ENCODE measurements around the gene DEPDC1B.

DEPDC1B gene

DNA sequence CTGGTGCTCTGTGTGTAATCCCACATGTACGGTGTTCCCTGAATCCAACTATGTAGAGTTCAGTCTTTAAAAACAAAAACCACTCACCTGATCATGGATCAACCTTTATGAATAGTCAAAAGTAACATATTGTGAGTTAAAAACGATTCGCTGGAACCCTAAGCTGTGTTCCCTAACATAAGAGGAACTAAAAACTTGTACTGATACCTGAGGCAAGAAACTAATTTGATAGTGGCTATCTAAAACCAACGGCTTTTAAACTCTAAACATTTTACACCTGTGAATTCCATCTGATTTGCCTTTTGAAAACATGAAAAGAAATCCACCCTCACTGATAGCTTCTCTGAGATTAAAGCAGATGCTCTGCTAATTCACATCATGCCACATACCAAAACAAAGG, 101.5 kb downstream of the DEPDC1B start:
- no peak for ATAC-seq
- TF ChIP-seq, protein P1, sequence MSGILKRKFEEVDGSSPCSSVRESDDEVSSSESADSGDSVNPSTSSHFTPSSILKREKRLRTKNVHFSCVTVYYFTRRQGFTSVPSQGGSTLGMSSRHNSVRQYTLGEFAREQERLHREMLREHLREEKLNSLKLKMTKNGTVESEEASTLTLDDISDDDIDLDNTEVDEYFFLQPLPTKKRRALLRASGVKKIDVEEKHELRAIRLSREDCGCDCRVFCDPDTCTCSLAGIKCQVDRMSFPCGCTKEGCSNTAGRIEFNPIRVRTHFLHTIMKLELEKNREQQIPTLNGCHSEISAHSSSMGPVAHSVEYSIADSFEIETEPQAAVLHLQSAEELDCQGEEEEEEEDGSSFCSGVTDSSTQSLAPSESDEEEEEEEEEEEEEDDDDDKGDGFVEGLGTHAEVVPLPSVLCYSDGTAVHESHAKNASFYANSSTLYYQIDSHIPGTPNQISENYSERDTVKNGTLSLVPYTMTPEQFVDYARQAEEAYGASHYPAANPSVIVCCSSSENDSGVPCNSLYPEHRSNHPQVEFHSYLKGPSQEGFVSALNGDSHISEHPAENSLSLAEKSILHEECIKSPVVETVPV (CRISPR knock-in tag; IDR thresholded peaks at IDR 0.05) = no peak
- no peak for TF ChIP-seq GLIS3 (CRISPR knock-in tag; IDR thresholded peaks at IDR 0.05)
- no peak for TF ChIP-seq ZC3H10 (CRISPR knock-in tag; IDR thresholded peaks at IDR 0.05)

DNA sequence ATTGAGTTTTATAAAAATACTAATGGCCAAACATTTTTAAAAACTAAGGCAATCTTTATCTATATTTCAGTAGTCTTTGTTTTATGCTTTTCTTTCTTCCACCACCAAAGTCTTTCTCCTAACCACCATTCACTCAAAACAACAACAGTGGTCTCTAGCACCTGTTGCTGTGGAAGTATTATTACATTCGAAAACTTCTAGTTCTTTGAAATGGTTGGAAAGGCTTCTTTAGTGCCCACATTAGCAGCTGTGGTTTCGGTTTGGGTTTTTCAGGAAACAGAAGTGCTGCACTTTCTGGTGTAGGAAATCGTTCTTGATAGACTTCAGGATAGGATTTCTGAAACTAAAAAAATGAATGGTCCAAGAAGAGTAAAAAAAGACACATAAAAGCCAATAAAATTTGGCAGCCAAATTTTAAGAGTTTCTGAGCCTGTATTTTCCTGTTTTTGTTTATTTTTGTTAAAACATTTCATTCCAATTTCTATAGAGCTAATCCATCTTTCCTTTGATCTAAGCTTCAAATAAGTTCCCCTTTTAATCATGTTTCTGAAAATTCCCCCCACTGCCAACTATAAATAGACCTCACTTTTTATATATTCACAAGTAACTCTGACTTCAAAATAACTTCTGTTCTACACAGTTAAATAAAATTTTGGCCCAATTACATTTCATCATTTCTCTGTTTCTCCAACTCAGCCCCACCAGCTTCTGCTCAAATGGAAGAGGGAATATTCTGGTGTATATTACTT, 102.2 kb downstream of the DEPDC1B start:
- TF ChIP-seq, protein P1 (CRISPR knock-in tag; IDR thresholded peaks at IDR 0.05) = no peak
- TF ChIP-seq, protein P2, sequence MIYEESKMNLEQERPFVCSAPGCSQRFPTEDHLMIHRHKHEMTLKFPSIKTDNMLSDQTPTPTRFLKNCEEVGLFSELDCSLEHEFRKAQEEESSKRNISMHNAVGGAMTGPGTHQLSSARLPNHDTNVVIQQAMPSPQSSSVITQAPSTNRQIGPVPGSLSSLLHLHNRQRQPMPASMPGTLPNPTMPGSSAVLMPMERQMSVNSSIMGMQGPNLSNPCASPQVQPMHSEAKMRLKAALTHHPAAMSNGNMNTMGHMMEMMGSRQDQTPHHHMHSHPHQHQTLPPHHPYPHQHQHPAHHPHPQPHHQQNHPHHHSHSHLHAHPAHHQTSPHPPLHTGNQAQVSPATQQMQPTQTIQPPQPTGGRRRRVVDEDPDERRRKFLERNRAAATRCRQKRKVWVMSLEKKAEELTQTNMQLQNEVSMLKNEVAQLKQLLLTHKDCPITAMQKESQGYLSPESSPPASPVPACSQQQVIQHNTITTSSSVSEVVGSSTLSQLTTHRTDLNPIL (CRISPR knock-in tag; IDR thresholded peaks at IDR 0.05; ENCODE audit: low read depth) = no peak
- TF ChIP-seq SNAI2 (CRISPR knock-in tag; IDR thresholded peaks at IDR 0.05) = no peak
- TF ChIP-seq ZFP3 (CRISPR knock-in tag; IDR thresholded peaks at IDR 0.05) = no peak
- no peak for TF ChIP-seq ZNF8 (CRISPR knock-in tag; IDR thresholded peaks at IDR 0.05)
- TF ChIP-seq, protein P3, sequence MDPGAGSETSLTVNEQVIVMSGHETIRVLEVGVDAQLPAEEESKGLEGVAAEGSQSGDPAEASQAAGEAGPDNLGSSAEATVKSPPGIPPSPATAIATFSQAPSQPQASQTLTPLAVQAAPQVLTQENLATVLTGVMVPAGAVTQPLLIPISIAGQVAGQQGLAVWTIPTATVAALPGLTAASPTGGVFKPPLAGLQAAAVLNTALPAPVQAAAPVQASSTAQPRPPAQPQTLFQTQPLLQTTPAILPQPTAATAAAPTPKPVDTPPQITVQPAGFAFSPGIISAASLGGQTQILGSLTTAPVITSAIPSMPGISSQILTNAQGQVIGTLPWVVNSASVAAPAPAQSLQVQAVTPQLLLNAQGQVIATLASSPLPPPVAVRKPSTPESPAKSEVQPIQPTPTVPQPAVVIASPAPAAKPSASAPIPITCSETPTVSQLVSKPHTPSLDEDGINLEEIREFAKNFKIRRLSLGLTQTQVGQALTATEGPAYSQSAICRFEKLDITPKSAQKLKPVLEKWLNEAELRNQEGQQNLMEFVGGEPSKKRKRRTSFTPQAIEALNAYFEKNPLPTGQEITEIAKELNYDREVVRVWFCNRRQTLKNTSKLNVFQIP (CRISPR knock-in tag; IDR thresholded peaks at IDR 0.05; ENCODE audit: borderline replicate concordance, low read depth) = no peak
- TF ChIP-seq OSR1 (CRISPR knock-in tag; IDR thresholded peaks at IDR 0.05) = no peak
- no peak for ATAC-seq

DNA sequence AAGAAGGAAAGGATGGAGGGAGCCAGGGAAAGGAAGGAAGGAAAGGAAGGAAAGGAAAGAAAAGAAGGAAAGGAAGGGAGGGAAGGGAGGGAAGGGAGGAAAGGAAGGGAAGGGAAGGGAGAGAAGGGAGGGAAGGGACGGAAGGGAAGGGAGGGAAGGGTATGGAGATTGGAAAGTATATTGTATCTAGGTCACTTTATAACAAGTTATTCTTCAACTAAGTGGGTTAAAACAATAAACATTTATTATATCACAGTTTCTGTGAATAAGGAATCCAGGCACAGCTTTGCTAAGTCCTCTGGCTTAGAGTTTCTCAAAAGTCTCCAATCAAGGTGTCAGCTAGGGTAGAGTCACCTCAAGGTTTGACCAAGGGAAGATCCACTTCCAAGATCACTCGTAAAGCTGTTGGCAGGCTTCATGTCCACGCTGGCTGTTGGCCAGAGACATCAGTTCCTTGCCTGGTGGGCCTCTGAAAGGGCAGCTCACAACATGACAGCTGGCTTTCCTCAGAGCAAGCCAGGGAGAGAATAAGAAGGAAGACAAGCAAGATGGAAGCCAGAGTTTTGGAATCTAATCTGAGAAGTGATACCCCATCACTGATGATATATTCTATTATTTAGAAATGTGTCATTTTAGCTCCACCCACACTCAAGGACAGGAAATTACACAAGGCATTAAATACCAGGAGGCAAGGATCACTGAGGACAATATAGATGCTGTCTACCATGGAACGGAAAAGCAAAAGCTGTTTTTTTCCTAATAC, 105.1 kb downstream of the DEPDC1B start:
- no peak for ATAC-seq
- TF ChIP-seq ZFP30 (CRISPR knock-in tag; IDR thresholded peaks at IDR 0.05) (no peak), BACH2 (CRISPR knock-in tag; IDR thresholded peaks at IDR 0.05; ENCODE audit: borderline replicate concordance) (no peak), ARNTL (CRISPR knock-in tag; IDR thresholded peaks at IDR 0.05; ENCODE audit: borderline replicate concordance, low read depth) (no peak)
- TF ChIP-seq, protein P3 (CRISPR knock-in tag; IDR thresholded peaks at IDR 0.05; ENCODE audit: borderline replicate concordance, low read depth) = no peak

DNA sequence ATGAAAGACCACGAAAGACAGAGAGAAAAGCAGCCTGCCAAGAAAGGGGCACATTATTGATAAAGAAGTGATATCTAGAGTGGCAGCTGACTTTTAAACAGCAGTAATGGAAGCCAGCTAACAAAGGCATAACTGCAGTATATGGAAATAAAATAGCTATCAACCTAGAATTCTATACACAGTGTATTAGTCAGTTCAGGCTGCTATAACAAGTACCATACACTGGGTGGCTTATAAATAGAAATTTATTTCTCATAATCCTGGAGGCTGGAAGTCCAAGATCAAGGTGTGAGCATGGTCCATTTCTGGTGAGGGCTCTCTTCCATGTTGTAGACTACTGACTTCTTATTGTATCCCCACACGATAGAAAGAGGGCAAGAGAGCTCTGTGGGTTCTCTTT, 109.8 kb downstream of the DEPDC1B start:
- ATAC-seq = no peak
- TF ChIP-seq OSR1 (CRISPR knock-in tag; IDR thresholded peaks at IDR 0.05) (no peak), PPARA (CRISPR knock-in tag; IDR thresholded peaks at IDR 0.05; ENCODE audit: borderline replicate concordance) (no peak), ARNTL (CRISPR knock-in tag; IDR thresholded peaks at IDR 0.05; ENCODE audit: borderline replicate concordance, low read depth) (no peak), TCF4 (CRISPR knock-in tag; IDR thresholded peaks at IDR 0.05; ENCODE audit: borderline replicate concordance) (no peak), ZFP30 (CRISPR knock-in tag; IDR thresholded peaks at IDR 0.05) (no peak), RARB (CRISPR knock-in tag; IDR thresholded peaks at IDR 0.05) (no peak), ZFP3 (CRISPR knock-in tag; IDR thresholded peaks at IDR 0.05) (no peak), ISL1 (CRISPR knock-in tag; IDR thresholded peaks at IDR 0.05) (no peak), ZNF8 (CRISPR knock-in tag; IDR thresholded peaks at IDR 0.05) (no peak), ESRRG (CRISPR knock-in tag; IDR thresholded peaks at IDR 0.05) (no peak), ZNF565 (CRISPR knock-in tag; conservative IDR thresholded peaks at IDR 0.05; ENCODE audit: low read depth) (no peak)
- TF ChIP-seq, protein P2 (CRISPR knock-in tag; IDR thresholded peaks at IDR 0.05; ENCODE audit: low read depth) = no peak
- TF ChIP-seq, protein P4, sequence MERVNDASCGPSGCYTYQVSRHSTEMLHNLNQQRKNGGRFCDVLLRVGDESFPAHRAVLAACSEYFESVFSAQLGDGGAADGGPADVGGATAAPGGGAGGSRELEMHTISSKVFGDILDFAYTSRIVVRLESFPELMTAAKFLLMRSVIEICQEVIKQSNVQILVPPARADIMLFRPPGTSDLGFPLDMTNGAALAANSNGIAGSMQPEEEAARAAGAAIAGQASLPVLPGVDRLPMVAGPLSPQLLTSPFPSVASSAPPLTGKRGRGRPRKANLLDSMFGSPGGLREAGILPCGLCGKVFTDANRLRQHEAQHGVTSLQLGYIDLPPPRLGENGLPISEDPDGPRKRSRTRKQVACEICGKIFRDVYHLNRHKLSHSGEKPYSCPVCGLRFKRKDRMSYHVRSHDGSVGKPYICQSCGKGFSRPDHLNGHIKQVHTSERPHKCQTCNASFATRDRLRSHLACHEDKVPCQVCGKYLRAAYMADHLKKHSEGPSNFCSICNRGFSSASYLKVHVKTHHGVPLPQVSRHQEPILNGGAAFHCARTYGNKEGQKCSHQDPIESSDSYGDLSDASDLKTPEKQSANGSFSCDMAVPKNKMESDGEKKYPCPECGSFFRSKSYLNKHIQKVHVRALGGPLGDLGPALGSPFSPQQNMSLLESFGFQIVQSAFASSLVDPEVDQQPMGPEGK (CRISPR knock-in tag; IDR thresholded peaks at IDR 0.05; ENCODE audit: borderline replicate concordance) = no peak
- TF ChIP-seq, protein P5, sequence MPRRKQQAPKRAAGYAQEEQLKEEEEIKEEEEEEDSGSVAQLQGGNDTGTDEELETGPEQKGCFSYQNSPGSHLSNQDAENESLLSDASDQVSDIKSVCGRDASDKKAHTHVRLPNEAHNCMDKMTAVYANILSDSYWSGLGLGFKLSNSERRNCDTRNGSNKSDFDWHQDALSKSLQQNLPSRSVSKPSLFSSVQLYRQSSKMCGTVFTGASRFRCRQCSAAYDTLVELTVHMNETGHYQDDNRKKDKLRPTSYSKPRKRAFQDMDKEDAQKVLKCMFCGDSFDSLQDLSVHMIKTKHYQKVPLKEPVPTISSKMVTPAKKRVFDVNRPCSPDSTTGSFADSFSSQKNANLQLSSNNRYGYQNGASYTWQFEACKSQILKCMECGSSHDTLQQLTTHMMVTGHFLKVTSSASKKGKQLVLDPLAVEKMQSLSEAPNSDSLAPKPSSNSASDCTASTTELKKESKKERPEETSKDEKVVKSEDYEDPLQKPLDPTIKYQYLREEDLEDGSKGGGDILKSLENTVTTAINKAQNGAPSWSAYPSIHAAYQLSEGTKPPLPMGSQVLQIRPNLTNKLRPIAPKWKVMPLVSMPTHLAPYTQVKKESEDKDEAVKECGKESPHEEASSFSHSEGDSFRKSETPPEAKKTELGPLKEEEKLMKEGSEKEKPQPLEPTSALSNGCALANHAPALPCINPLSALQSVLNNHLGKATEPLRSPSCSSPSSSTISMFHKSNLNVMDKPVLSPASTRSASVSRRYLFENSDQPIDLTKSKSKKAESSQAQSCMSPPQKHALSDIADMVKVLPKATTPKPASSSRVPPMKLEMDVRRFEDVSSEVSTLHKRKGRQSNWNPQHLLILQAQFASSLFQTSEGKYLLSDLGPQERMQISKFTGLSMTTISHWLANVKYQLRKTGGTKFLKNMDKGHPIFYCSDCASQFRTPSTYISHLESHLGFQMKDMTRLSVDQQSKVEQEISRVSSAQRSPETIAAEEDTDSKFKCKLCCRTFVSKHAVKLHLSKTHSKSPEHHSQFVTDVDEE (CRISPR knock-in tag; IDR thresholded peaks at IDR 0.05) = no peak

Data from SK-N-SH treated with all-trans-retinoic acid at 6 μM for 48 hours (cell line).